NCI-H2081 treated with DMSO at 0.1 percent for 48 hours (cell line): ENCODE measurements around the gene LRP1B.

ENCODE experiments used
- DNase-seq: peaks from one replicate; lab custom pipeline; 2025; lab: John Stamatoyannopoulos, UW

Gene LRP1B

GRCh38 chr2:141118836-141119235 is 1012.0 kb downstream of the LRP1B start:
- DNase-seq: no peak

GRCh38 chr2:141113301-141113700 is 1017.5 kb downstream of the LRP1B start:
- DNase-seq: no peak

GRCh38 chr2:141109633-141110032 is 1021.2 kb downstream of the LRP1B start:
- no peak for DNase-seq

GRCh38 chr2:141105763-141106162 is 1025.1 kb downstream of the LRP1B start:
- DNase-seq: no peak

- DNase-seq: no peak
Measured at GRCh38 chr2:141103216-141103615, 1027.6 kb downstream of the LRP1B start.

- no peak for DNase-seq
Measured at GRCh38 chr2:141079231-141079630, 1051.6 kb downstream of the LRP1B start.

- no peak for DNase-seq
Measured at GRCh38 chr2:141075753-141076152, 1055.1 kb downstream of the LRP1B start.

GRCh38 chr2:141068053-141068682 is 1062.6 kb downstream of the LRP1B start:
- DNase-seq: no peak

GRCh38 chr2:141065042-141065441 is 1065.8 kb downstream of the LRP1B start:
- no peak for DNase-seq

- no peak for DNase-seq
Measured at GRCh38 chr2:141063406-141063805, 1067.4 kb downstream of the LRP1B start.

- no peak for DNase-seq
Measured at GRCh38 chr2:141062443-141062842, 1068.4 kb downstream of the LRP1B start.

- no peak for DNase-seq
Measured at GRCh38 chr2:141062031-141062430, 1068.8 kb downstream of the LRP1B start.

- no peak for DNase-seq
Measured at GRCh38 chr2:141058556-141058955, 1072.3 kb downstream of the LRP1B start.

- DNase-seq: no peak
Measured at GRCh38 chr2:141055531-141055930, 1075.3 kb downstream of the LRP1B start.

GRCh38 chr2:141048951-141049350 is 1081.9 kb downstream of the LRP1B start:
- no peak for DNase-seq

- DNase-seq: no peak
Measured at GRCh38 chr2:141041281-141041680, 1089.5 kb downstream of the LRP1B start.

- no peak for DNase-seq
Measured at GRCh38 chr2:141038341-141038740, 1092.5 kb downstream of the LRP1B start.

GRCh38 chr2:141037361-141037760 is 1093.5 kb downstream of the LRP1B start:
- no peak for DNase-seq

GRCh38 chr2:141035846-141036420 is 1094.9 kb downstream of the LRP1B start:
- DNase-seq: no peak

GRCh38 chr2:141029428-141030078 is 1101.3 kb downstream of the LRP1B start:
- DNase-seq: no peak

- no peak for DNase-seq
Measured at GRCh38 chr2:141027221-141027620, 1103.6 kb downstream of the LRP1B start.

- DNase-seq: no peak
Measured at GRCh38 chr2:141021611-141022010, 1109.2 kb downstream of the LRP1B start.

GRCh38 chr2:141021109-141021508 is 1109.7 kb downstream of the LRP1B start:
- DNase-seq: no peak

GRCh38 chr2:141020346-141020745 is 1110.5 kb downstream of the LRP1B start:
- DNase-seq: no peak
